Subcutaneous adipose tissue (tissue), 4 donors: ENCODE measurements around the gene TBC1D24. TPM values are rescaled to one million over a fixed set of nuclear protein-coding genes. Genes with fewer than 3 reads are reported as not detected.

Experiments
- total RNA-seq, 4 donors: library from RNA; depleted of rRNA; stranded (reverse); fragments of >200 nt; gene quantifications; one replicate each; pipeline ENCODE4 v1.1.0, GENCODE V29; 2016
- TF ChIP-seq, protein P1 (sequence below): fragments of 450-650 bp; IDR thresholded peaks from one replicate; pipeline ENCODE4 v1.5.1; 2016; ENCODE audit warnings: low read depth, mild to moderate bottlenecking, control low read depth, antibody characterized with exemption, moderate library complexity

The TBC1D24 gene
- total RNA-seq, 4 donors from 2014 or later, result 7.0 to 30.1 (median 8.1) TPM

DNA sequence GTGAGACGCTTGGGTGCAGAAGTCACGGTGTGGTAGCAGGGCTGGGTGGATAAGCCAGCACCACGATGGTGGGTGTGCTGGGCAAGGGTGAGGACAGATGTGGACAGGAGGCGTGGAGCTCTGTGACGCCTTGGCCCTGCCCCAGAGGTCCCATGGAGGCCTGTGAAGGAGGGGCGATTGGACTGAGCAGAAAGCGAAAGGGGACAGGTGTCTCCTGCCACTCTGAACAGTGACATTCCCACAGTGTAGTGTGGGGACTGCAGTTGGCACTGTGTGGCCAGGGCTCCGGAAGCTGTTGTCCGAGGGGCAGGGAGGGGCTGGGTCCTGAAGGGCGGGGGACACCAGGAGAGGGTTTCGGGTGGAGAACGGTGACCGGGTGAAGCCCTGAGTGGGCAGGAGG is 7.3 kb downstream of the TBC1D24 start:
- TF ChIP-seq, protein P1, sequence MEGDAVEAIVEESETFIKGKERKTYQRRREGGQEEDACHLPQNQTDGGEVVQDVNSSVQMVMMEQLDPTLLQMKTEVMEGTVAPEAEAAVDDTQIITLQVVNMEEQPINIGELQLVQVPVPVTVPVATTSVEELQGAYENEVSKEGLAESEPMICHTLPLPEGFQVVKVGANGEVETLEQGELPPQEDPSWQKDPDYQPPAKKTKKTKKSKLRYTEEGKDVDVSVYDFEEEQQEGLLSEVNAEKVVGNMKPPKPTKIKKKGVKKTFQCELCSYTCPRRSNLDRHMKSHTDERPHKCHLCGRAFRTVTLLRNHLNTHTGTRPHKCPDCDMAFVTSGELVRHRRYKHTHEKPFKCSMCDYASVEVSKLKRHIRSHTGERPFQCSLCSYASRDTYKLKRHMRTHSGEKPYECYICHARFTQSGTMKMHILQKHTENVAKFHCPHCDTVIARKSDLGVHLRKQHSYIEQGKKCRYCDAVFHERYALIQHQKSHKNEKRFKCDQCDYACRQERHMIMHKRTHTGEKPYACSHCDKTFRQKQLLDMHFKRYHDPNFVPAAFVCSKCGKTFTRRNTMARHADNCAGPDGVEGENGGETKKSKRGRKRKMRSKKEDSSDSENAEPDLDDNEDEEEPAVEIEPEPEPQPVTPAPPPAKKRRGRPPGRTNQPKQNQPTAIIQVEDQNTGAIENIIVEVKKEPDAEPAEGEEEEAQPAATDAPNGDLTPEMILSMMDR, result no peak

DNA sequence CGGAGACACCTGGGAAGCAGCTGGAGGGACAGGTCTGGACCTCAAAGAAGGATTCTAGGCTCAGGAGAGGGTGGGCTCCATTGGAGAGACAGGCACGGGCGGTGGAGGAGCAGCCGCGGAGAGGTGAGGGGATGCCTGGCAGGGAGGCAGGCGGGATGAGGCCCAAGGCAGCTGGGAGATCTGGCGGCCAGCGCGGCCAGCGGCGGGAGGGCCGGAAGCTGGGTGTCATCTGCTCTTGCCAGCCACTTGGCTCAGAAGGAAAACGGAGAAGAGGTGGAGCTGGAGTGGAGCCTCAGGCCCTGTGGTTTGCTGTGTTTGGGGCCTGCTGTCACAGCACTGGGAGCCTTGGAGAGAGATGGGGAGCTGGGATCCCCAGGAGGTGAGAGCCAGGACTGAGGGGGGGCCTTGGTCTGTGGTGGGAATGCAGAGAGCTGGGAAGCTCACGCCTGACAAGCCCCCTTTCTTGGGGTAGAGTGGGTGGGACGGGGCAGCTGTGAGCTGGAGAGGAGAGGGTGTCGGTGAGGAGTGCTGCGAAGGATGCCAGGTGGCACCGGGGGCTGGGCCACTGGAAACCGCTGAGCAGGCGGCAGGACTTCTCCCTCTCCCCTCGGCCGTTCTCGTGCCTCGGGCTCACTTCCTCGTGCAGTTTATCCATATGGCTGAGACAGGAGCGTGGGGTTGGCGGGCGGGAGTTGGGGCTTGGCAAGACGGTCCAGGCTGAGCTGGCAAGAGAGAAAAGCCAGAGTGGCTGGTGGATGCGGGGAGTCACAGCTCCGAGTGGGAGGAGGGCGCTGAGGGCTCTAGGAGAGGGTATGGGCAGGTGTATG is 8.0 kb downstream of the TBC1D24 start:
- TF ChIP-seq, protein P1, result no peak

DNA sequence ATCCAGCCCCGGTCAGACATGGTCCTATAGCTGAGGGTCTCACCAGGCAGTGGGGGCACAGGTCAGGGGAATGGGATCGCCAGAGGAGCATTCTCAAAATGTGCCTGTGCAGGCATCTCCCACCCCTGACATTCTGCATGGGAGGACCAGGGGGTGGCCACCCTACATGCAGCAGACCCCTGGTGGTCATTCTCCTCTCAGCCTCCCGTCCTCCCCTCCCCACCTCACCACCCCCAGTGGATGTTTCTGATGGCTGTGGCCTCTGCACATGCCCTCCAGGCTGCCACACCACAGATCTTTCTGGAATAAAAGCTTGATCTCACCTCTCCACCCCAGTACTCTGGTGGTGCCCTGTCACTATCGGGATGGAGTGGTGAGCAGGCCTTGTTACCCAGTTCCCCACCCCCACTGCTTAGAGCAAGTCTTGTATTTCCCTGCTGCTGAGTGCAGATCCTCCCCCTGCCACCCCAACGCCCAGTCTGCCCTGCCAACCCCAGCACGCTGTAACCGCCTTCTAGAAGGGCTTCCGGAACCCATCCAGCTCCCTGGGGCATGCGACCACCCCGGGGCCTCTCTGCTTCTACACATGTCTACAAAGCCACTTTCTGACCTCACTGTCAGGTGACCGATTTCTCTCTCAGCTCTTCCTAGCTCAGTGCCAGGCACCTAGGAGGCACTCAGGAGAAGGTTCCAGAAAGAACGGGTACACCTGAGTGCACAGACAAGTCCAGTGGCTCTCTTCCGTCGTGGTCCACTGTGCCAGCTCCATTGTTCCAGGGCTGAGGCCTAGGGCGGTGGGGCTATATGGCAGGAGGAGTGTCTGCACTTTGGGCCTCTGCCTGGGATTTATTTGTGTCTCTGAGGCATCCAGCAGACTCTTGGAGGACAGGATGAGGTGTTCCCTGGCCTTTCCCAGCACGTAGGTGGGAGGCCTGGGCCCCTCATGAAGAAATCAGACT is 9.3 kb downstream of the TBC1D24 start:
- TF ChIP-seq, protein P1, result no peak

DNA sequence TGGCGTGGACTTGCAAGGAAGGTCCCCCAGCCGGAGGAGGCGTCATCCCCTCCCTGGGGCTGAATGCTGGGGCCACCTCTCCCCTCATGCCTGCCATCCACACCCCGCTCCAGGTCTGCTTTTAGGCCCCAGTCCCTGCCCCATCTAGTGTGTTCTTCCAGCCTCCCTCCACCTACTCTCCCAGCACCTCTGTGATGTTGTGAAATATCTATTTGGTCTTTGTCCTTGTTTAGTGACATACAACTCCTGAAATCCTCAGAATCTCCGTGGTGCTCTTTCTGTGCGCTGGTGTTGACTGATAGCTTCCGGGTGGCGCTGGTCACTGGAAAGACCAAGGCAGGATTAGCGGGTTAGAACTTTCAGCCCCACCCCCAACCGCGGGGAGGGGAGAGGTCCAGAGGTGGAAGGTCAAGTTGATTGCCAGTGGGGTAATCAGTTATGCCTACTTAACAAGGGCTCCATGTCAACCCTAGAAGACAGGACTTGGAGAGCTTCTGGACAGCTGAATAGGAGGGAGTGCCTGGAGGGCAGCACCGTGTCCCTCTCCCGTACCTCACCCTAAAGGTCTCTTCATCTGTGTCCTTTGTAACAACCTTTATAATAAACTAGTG is 10.1 kb downstream of the TBC1D24 start:
- TF ChIP-seq, protein P1, result no peak

DNA sequence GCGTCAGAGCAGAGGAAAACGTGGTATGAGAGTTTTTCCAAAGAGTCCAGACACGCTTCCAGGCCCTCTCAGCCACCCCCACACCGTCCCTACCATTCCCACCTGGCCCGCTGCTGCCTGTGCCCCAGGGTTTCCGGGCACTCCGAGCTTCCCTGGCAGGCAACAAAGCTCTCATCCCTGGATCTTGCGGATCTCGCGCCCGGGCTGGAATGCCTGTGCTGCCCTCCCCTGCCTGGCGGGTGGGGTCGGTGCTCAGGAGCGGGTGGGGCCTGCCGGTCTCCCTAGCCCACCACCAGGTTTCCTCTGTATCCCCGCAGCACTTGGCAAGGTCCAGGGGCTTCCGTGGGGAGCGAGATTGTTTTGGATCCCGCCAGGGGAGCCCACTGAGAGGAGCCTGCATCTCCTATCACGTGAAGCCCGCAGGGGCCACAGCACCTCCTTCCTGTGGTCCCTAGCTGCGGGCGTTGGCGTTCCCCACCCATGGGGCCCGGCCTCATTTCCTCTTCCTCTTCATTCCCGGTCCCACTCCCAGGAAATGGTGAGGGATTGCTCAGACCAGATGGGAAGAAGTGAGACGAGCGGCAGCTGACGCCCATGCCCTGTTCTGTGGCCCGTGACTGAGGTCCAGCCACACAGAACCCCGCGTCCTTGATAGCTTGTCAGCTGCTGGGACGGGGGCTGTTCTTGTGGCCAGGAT is 11.0 kb downstream of the TBC1D24 start:
- TF ChIP-seq, protein P1, result no peak

DNA sequence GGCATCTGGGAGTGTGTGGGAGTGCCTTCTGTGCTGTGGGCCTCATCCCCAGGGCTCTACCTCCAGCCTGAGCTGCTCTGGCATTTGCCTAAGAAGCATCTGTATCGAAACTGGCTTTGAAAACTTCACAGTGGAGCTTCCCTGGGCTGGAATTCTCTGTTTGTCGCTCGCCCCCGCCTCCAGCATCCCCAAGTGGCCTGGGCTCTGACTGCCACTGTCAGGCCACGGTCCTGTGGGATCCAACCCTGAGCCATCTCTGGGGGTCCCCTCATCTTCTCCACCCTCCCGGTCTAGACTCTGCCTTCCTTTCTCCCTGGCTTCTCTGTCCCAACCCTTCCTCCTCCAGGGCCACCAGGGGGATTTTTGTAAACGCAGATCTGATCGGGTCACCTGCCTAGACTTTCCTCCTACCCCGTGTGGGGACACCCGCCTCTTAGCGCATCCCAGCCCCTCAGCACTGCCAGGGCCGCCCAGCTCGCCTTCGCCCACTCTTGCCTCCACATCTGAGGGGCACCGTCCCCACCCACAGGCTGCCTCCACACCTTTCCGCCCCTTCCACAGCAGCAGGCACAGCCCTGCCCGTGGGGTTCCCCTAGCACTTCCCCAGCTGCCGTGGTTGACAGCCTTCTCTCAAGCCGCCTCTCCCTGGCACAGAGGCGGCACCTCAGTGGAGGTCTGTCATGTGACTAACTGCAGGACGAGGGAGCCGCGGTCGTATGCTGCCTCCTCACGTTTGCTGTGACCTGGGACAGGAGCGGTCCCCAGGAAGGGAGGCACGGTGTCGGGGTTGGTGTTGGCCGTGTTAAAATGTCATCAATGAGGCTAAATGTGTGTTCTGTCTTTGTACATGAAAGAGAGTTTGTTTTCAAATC is 12.0 kb downstream of the TBC1D24 start:
- TF ChIP-seq, protein P1, result no peak
